HG03442 (cell line): ENCODE measurements around the gene PRR18.

ENCODE experiments used
- ATAC-seq: cut with Tn5 transposase; IDR thresholded peaks from one replicate; pipeline ENCODE4 v1.9.1; 2021; ENCODE audit warnings: mild to moderate bottlenecking, moderate library complexity; ENCODE audit not compliant: unreplicated experiment

Gene PRR18

DNA sequence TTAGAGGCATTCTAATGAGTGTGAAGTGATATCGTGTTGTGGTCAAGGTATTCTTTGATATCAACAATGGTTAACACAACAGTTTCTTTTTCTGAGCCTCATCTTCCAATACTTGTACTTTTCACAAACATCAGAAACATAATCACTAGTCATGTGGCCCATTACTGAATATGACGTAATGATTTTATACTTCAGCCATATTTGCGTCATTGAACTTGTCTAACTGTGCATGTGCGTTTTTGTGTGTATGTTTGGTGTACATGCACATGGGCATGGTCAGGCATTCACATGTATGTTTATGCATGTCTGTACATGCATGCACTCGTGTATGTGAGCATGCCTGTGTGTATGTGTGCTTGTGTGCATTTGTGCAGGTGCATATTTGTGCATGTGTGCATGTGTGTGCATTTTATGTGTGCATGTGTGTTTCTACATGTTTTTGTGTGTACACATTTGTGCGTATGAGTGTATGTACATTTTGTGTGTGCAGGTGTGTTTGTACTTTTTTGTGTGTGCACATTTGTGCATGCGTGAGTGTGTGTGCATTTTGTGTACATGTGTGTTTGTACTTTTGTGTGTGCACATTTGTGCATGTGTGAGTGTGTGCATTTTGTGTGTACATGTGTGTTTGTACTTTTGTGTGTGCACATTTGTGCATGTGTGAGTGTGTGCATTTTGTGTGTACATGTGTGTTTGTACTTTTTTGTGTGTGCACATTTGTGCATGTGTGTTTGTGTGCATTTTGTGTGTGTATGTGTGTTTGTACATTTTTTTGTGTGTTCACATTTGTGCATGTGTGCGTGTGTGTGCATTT, 29.4 kb downstream of the PRR18 start:
- ATAC-seq = no peak

DNA sequence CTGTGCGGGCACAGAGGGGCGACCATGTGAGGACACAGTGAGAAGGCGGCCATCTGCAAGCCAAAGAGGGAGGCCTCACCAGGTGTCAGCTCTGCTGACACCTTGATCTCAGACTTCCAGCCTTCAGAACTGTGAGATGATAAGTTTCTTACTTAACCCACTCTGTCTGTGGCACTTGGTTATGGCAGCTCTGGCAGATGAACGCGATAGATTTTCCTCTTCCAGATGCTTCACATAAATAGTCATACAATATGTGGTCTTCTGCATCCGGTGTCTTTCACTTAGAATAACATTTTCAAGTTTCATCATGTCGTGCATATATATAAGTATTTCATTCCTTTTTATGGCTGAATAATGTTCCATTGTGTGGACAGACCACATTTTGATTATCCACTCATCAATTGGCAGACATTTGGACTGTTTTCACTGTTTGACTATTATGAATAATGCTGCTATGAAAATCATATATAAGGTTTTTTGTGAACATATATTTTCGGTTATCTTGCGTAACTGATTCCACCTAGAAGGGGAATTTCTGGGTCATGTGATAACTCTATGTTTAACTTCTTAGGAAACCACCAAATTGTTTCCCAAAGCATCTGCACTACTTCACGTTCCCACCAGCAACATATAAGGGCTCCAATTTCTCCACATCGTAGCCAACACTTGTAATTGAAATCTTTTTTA, 30.2 kb downstream of the PRR18 start:
- peak; percentile 26 for ATAC-seq

DNA sequence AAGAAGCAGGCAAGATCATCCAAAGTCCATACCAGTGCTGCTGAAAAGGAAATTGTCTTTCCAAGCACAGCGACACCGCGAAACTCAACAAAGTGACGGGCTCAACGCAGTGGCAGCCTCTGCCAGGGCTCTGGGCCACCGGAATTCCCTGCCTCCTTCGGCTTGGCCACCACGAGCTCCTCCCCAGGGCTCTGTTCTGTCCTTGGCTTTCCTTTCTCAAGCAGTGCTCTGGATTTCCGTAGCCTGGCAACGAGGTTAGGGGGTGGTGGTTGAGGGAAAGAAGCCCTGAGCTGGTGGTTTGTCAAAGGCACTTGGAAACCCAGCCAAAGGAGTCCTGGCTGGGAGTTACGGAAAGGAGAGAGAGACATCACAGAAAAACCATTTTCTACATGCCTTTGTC, 31.2 kb downstream of the PRR18 start:
- ATAC-seq = no peak

DNA sequence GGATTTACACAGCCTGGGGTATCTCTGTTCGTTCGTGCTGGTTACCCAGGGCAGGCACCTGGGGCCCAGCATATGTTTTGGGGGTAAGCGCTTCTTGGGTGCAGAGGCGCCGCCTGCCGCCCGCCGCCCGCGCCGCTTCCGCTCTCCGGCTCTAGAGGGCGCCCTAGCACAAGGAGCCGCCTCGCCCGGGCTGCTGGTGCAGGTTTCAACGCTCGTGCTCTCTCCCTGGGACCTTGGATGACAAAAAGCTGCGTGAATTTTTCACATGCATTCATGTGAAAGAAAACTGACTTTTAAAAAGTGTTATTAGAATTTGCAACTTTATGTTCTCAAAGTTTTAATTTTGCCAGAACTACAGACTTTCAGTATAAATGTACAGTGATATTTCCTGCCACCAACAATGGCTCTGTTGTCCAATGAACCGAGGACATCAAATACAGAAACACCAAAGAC, 32.5 kb downstream of the PRR18 start:
- peak; percentile 77 for ATAC-seq

DNA sequence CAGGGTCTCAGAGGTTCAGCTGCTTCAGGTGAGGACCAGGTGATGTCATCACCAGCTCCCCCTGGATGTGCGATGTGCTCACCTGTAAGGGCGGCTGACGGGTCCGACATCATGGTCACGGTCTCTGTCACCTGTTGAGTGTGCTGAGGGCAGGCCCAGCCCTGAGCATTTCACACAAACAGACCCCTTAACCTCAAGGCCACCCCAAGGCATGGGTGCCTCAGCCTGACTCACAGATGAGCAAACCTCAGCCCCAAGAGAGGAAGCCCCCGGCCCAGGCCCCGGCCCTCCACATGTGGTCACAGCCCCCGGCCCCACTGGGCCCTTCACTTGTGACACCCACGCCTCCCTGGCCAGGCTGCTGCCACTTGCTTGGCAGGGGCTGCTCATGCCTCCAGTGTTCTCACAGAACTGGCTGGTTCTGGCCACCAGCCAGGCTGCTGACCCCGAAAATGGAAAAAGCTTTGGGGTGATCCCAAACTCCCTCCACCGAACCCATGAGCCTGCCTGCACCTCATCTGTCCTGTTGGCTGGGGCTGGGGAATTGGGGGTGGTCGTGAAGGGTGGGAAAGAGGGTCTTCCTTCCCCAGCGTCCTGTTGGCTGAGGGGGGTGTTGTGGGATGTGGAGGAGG, 33.3 kb downstream of the PRR18 start:
- ATAC-seq = no peak

DNA sequence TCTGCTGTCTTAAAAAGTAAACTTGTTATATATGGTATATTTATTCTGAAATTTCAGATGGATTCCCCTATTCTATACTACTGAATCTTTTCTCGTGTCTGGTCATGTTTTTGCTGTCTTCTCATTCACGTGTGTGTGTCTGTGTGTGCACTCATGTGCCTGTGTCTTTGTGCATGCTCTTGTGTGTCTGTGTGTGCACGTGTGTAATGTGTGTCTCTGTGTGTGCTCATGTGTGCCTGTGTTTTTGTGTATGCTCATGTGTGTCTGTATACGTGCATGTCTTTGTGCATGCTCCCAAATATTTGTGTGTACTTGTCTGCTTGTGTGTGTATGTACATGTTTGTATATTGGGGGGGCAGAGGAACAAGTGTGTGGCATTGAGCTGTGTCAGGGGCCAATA, 34.0 kb downstream of the PRR18 start:
- no peak for ATAC-seq

DNA sequence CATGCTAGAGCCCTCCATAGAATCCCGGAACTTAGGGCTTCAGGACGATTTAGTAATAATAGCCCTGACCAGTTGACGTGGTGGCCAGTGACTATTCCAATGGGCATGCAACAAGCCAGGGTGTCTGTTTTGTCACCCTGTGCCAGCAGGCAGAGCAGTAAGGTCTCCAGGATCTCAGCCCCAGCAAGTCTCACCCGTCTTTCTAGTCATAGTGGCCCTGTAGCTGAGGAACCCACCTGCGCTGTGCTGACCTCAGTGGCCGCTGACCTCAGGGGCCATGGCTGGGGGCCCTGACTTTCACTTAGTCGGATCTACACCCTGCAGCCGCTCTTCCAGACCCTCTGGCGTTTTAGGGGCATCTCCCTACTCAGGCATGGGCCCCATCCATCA, 36.8 kb downstream of the PRR18 start:
- ATAC-seq = no peak

DNA sequence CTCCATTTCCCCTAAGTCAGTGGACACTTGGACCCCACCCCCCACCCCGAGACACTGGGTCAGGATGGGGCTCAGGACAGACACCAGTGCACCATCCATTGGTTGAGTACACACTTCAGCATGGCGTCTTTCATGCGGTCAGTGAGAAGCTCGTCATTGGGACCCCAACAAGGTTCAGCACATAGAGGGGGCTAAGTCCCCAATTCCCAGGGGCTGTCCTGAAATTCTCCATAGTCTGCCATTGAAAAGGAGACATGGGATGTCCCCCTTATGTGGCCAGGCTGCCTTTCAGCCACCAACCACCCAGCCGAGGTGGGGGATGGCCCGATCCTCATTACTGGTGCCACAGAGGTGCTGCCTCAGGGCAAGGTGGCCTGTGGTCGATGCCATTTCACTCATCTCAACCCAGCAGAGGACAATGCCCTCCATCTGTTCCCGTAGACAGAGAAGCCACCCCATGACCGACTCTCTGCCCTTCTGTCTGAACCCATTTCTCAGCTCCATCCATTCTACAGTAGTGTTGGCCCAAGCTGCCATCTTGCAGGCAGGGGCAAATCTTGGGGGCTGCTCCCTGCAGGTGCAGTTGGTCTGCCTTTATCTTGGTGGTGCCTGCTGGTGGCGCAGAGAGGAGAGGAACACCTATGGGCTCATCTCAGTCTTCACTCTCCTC, 37.4 kb downstream of the PRR18 start:
- no peak for ATAC-seq

DNA sequence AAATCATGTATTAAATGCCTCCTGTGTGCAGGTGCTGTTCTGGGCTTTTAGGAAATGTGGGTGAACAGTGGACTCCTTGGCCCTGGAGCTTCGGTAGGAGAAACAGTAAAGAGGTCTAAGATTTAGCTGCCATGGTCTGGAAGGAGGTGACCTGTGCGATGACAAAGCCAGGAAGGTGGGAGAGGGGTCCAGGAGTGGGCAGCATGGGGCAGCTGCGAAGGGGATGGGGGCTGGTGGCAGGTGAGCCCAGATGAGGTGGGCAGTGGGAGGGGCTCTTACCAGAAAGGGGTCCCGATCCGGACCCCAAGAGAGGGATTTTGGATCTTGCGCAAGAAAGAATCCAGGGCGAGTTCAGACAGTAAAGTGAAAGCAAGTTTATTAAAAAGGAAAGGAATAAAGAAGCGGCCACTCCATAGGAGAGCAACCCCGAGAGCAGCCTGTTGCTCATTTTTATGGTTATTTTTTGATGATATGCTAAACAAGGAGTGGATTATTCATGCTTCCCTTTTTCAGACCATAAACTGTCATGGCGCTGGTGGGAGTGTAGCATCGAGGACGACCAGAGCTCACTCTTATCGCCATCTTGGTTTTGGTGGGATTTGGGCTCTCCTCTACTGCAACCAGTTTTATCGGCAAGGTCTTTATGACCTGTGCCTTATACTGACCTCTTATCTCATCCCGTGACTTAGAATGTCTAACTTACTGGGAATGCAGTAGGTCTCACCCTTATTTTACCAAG, 38.7 kb downstream of the PRR18 start:
- no peak for ATAC-seq

DNA sequence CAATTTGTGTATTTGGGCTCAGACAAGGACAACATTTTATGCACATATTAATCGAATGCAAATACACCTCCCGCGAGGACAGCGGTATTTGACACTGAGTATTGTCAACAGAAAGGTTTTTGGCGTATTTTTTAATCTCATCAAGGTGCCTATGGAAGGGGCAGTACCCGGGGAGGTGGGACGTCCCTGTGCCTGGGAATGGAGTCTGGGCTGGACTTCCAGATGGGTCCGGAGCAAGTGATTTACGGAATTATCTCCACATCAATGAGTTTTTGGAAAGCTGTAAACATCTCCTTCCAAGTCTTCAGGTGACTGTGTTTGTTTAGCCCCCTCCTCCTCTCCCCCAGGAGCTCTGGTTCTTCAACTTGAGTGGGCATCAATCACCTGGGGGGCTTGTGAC, 39.8 kb downstream of the PRR18 start:
- no peak for ATAC-seq

DNA sequence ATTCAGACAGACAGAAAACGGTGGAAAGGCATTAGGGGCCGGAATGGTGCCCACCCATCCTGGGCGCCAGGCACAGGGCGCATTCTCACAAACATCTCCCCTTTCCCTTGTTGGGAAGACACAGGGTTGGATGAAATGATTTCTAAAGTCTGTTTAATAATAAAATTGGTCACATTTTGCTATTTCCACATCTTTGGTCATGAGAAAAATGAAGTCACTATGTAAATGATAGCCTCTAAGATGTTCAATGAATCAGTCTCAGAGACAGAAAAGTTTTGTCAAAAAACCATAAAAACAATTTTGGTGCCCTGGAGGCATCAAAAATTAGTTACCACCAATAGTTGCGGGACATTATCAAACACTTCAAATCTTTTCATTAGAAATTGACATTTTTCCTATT, 40.7 kb downstream of the PRR18 start:
- ATAC-seq = no peak

DNA sequence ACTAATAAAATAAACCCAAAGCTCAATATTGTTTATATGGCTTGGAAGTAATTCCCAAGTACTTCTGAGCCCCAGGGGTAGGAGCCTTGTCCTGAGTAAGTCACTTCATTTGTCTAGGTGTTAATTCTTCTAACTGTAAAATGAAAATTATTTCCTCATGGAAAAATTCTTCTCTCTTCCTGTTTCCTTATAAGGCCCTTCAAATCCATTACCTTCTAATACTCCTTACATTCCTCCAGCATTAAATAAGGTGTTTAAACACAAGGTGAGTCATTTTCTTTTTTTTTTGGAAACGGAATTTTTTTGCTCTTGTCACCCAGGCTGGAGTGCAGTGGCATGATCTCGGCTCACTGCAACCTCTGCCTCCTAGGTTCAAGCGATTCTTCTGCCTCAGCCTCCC, 41.9 kb downstream of the PRR18 start:
- ATAC-seq = no peak

DNA sequence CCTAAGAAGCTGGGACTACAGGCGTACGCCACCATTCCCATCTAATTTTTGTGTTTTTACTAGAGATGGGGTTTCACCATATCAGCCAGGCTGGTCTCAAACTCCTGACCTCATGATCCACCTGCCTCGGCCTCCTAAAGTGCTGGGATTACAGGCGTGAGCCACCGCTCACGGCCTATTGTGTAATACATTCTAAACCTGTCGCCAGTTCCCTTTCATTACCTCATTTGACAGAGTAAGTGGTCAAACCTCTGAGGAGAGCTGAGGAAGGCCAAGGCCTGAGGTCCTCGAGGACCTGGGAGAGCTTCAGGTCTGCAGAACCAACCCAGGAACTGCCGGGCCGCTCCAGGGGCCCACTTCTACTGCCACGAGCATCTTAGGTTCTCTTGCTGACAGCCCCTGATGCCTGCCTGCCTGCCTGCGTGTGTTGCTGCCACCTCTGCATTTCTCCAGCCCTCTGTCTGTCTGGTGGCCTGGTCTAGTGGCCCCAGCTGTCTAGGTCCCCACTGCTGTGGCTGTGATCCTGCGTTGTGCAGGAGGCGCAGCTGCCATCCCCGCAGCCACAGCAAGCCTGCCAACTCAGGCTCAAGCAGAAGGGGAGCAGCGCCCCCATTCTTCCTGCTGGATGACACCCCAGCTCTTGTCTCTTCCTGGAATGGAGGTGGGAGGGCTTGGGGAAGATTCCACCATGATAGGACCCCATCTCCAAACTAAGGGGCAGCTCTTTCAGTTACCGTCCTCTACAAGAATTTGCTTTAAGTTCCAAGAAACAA, 45.3 kb downstream of the PRR18 start:
- ATAC-seq = no peak

DNA sequence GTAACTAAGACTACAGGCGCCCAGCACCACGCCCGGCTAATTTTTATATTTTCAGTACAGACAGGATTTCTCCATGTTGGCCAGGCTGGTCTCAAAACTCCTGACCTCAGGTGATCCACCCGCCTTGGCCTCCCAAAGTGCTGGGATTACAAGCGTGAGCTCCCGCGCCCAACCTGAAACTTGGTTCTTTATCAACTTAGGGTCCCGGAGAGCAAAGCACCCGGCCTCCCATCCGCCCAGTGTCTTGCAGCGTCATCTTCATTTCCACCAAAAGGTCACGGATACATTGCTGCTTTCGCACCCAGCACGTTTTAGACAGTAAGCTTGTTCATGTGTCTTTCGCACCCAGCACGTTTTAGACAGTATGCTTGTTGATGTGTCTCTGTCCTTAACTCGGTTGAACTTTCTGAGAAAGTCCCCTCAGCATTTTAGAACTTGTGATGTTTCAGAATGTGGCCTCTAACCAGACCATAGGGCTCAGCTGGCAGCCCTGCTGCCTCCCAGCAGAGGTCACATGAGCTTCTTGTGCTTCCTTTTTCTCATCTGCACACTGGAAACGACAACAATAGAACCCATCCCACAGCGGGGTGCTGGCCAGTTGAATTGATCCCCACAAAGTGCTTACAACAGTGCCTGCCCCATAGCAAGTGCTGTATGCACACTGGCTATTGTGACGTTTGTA, 48.8 kb downstream of the PRR18 start:
- ATAC-seq = peak; percentile 30

DNA sequence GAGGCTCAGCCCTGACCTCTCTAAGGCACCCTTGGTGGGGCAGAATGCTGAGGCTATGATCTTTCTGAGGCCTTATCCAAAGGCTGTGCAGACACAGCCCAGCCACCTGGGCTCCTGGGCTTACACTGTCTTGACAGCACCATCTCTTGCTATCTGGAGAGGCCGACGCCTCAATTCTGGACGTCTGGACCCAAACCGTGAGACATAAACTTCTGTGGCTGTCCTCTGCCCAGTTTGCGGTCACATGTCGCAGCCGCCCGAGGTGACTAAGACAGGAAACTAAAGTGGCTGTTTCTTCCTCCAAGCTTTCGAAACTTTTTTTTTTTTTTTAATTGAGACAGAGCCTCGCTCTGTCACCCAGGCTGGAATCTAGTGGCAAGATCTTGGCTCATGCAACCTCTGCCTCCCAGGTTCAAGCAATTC, 49.3 kb downstream of the PRR18 start:
- peak; percentile 72 for ATAC-seq

DNA sequence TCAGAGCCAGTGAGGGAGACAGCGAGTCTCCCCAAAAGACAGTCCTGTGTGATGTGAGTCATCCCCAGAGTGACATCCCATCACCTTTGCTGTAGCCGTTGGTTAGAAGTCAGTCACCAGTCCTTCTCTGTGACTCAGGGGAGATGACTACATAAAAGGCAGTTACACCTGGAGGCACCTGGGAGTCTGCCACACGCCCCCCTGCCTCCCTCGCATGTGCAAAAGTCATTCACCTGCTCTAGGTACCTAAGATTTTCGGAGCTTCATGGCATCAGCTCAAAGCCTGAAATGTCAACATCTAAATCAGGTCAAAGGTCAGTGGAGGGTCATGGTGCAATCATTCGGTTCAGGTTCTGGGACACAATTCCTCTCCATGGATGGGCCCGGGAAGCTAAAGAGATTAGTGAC, 50.3 kb downstream of the PRR18 start:
- no peak for ATAC-seq
